HG02970 (cell line): ENCODE measurements around the gene CD274.

Experiments
- ATAC-seq: cut with Tn5 transposase; IDR thresholded peaks from one replicate; pipeline ENCODE4 v1.9.1; 2021; ENCODE audit warnings: mild to moderate bottlenecking, moderate library complexity, moderate number of reproducible peaks; ENCODE audit not compliant: unreplicated experiment, low FRiP score

CD274 gene

GRCh38 chr9:5518937-5519319 is 68.6 kb downstream of the CD274 start:
- no peak for ATAC-seq
